HG02623 (cell line): ENCODE results near the gene P2RX6.
A peak's percentile ranks its signal among the peaks of the same experiment; 100 is the strongest.
"Not testable (repeated sequence)": the region's sequence is repeated elsewhere in the genome, so short reads cannot be mapped to it uniquely, and the experiment has no call there.

Experiments used
- ATAC-seq: cut with Tn5 transposase; IDR thresholded peaks from one replicate; pipeline ENCODE4 v1.9.1; 2021; ENCODE audit warnings: moderate library complexity; ENCODE audit not compliant: unreplicated experiment

Gene P2RX6

DNA sequence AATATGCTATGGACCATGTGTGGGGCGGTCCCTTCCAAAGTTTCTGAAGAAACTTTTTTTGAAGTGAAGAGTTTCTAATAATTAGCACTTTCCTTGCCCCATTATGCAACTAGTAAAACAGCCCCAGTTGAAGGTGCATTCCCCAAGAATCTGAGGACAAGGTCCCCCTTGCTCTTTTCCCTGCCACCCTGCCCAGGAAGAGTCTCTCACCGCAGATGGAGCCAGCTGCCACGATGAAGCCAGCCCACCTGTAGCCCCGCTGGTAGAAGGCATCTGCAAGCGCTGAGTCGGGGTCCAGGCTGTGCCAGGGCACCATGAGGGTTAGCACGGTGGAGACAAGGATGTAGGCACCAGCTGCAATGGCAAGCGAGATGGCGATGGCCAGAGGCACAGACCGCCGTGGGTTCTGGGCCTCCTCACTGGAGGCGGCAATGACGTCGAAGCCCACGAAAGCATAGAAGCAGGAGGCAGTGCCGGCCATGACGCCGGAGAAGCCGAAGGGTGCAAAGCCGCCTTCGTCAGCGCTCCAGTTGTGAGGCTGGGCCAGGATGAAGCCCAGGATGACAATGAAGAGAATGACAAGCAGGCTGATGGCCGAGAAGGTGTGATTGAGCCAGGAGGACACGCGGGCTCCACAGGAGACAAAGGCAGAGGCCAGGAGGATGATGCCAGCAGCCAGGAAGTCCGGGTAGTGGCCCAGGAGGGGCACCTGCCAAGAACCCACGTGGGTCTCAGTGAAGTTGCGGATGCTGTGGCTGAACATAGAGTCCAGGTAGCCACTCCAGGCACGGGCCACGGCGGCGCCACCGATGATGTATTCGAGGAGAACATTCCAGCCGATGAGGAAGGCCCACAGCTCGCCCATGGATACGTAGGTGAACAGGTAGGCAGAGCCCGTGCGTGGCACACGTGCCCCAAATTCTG lies 15.9 kb downstream of the P2RX6 start:
- ATAC-seq = no peak

DNA sequence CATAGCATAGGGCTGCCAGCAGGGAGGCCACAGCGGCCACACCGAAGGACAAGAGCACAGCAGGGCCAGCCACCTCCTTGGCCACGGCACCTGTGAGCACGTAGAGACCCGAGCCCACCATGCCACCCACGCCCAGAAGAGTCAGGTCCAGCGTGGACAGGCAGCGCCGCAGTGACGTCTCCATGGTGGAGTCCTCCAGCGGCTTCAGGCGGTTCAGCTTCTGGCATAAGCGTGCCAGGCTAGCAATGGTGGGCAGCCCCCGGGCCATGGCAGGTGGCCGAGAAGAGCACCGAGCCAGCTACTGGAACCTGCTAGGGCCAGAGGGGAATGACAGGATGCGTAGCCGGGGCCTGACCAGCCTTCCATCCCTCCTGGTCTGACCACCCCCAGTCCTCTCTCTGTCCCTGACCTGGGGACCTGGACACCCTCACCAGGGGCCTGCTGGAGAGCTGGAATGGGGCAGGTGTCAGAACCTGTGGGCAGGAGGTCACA lies 16.6 kb downstream of the P2RX6 start:
- ATAC-seq = no peak

DNA sequence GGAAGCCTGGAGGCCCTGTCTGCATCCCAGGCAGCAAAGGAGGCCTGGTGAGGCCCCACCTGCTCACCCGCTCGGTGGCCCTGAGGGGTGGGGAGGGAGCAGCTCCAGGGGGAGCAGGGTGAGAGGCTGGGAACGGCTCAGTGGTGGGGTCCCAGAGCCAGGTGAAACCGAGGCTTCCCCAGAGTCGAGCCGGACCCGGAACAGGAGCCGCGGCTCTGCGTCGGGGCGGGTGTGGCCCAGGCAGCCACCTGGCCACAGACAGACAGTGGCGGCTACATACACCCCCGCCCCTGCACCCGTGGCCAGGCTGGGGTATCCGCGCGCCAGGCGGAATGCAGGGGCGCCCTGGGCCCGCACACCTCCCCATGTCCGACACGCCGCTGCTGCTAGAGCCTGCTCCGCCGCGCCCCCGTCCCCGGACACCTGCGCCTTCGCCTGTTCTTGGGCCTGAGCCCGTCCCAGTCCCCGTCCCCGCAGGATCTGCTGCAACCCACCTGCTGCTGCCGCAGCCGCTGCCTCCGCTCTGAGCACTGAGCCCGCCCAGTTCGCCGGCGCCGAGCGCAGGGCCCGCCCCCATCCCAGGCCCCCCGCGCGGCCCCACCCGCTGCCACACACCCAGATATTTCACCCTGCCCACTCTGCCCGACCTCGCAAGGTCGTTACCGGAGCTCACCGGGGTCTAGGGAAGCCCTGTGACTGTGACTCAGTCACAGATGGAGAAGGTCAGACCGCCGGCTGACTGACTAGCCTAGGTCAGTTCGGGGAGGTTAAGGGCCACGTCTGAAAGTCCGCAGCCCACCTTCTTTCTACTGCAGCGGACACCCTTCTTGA lies 17.3 kb downstream of the P2RX6 start, which contains the start of gene SLC7A4:
Gene SLC7A4, minus strand, starts transcription at position 525 of the 831 bp plus-strand sequence. CDS start 749 bp downstream, outside the sequence.
- ATAC-seq = no peak

DNA sequence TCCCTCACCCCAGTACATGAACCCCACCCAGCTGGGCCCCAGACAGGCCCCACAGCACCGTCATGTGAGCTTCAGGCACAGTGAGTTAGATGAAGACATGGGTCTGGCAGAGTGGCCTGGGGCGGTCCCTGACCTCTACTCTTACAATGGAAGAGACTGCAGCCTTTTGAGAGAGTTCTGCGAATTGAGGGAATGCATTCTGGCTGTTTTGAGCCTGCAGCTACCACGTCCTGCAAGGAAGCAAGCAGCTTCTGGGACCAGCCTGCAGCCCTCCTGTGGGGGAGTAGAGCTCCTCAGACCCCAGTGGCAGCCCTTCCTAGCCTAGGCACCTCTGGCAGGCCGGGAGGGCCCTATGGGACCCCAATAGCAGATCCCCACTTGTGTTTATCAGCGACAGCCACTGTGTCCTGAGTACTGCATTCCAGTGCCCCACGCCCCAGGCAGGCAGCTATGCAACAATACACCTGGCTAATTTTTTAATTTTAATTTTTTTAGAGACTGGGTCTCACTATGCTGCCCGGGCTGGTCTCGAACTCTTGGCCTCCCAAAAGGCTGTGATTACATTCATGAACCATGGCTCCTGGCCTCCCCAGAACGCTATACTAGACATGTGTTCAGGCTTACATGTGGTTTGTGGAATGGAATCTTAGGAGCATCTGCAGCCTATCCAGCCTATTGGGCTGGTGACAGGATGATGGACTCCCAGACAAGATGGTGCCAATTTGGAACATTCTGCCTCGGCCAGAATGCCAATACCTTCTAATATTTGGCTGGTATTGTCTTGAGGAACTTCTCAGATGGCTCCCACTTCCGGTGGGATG lies 18.1 kb downstream of the P2RX6 start:
- no peak for ATAC-seq

DNA sequence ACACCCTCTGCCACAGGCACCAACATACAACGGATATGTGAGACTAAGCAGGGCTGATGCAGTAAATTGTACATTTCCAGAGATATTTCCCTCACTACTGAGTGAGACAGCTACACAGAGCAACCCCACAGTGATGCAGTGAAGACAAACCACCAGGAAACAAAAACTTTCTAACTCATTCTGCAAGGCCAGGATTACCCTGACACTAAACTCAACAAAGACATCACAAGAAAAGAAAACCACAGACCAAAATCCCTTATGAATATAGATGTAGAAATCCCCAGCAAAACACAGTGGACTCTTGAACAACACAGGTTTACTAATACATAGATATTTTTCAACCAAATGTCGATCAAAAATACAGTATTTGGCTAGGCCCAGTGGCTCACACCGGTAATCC lies 18.9 kb downstream of the P2RX6 start:
- no peak for ATAC-seq

DNA sequence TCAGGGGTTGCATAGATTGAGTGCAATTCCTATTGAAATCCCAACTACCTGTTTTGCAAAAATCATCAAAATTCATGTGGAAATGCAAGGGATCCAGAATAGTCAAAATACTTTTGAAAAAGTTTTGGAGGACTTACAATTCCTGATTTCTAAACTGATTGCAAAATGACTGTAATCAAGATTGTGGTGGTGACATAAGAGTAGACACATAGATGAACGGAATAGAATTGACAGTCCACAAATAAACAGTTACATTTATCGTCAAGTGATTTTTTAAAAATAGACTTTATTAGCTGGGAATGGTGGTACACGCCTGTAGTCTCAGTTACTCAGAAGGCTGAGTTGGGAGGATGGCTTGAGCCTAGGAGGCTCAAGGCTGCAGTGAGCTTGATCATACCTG lies 20.0 kb downstream of the P2RX6 start:
- ATAC-seq = no peak

DNA sequence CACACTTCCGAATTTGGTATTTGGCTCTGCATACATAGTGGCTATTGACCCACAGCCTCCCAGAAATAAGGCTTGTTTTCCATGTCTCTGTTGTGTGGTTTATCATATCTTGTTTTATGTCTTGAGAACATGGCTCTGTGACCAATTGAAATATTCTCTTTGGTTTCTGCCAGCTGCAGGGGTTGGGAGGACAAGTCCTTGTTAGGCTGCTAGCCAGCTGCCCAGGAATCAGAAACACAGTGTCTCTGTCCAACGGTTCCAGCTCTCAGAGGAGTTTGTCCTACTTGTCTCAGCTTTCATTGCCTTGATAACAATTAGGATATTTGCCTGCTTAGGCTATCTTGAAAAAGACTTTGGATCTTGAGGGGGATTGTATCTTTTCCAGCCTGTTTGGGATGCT lies 23.4 kb downstream of the P2RX6 start:
- ATAC-seq = no peak

DNA sequence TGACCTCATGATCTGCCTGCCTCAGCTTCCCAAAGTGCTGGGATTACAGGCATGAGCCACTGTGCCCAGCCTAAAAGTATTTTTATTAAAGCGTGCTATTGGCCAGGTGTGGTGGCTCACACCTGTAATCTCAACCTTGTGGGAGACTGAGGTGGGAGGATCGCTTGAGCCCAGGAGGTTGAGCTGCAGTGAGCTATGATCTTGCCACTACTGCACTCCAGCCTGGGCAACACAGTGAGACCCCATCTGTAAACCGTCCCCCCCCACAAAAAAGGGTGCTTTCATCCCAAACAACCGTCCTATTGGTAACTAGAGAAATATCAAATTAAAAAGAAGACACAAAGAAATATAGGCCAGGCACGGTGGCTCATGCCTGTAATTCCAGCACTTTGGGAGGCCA lies 24.2 kb downstream of the P2RX6 start:
- ATAC-seq = not testable (repeated sequence)

DNA sequence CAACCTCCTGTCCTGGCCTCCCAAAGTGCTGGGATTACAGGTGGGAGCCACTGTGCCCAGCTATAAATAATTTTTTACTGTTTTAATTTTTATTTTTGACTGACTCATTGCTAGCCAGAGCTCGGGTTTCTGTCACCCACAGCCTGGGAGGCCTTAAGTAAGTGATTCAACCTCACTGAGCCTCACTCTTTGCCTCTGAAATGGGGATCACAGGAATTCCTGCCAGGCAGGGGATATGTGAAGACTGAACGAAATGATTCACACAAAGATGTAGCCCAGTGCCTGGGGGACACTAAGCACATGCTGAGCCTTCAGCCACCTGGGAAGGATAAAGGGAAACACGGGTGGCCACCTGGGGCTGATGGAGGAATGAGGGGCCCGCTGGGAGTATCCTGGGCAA lies 27.0 kb downstream of the P2RX6 start:
- no peak for ATAC-seq

DNA sequence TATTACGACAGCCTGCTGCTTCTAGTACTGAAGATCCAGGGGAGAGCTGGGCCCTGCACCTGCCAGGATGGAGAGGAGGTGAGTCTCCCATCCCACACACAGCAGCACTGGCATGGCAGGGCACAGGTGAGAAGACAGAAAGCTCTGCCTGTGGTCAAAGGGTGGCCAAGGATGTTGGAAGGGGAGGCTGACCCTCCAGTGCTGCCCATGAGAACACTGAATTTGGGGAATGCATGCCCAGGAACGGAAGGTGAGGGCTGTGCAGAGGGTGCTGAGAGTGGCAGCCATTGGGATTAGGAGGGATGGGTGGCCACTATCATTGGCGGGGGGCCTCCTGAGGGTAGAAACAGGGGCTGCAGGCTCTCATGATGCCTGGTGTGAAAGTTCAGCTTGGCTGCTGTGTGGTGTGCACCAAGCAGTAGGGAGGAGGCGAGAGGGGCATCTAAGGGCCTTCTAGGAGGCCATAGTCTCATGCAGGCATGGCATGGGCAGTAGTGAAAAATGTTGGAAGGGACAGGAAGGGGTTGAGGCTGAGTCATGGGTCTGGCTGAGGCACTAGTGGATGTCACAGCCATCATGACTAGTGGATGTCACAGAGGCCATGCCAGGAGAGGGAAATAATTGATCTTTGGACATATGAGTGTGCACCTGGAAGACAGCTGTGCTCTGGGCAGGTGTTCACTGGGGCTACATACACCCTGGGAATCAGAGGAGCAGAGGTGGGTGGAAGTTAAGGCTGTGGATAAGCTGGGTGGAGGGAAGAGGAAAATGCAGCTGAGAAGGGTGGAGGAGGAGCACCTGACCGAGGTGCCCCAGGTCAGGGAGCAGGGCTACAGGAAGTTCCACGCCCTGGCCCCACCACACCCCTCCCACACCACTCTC lies 28.3 kb downstream of the P2RX6 start:
- no peak for ATAC-seq

DNA sequence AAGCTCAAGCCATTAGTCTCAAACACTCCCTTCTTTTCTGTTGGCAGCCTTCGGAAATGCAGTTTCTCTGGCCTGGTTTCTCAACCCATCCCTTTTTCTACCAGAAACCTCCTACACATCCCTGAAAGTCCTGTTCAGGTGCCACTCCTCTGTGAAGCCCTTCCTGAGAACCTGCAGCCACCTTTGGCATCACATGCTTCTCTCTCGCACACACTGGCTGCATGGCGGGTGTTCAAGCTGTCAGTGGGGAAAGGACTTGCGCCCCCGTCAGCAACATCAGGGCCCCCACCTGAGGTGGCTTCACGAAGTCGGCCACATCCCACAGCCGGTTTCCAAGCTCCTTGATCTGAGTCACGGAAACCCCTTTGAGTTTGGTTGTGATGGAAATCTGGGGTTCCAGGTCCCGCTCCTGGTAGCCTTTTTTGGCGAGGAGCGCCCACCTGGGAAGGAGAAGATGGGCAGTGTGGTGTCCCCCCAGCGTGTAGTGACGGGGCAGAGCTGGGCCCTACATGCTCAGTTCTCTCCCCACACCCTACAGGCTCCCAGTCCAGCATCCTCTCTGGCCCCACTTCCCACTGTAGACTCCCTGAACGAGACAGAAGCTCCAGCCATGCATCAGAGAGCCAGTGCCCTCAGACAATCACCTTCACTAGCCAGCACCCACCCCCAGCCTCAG lies 29.0 kb downstream of the P2RX6 start:
- ATAC-seq = no peak

DNA sequence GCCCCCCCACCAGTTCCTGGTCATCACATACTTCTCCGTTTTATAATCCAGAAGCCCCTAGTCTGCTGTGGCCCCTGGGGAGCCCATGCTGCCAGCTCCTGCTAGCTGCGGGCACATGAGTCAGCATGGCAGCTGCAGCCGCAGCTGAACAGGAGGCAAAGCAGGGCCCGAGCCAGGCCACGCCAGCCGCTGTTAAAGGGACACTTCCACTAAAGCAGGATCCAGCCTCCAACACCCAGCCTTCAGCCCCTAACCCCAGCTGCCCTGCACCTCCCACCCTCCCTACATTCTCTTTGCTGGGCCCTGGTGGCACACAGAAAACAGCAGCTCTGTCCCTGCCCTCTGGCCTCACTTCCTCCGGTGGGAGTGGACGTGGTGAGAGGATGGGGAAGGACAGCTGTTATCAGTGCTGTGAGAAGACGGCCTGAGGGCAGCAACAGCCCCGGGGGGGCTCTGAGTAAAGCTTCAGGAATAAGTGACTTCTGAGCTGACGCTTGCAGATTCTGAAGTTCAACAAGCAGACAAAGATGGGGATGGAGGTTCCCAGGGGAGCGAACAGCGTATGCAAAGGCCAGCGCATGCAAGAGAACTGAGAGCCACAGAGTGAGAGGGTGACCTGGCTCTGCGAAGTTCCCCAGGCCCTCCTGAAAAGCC lies 30.1 kb downstream of the P2RX6 start:
- ATAC-seq = no peak

DNA sequence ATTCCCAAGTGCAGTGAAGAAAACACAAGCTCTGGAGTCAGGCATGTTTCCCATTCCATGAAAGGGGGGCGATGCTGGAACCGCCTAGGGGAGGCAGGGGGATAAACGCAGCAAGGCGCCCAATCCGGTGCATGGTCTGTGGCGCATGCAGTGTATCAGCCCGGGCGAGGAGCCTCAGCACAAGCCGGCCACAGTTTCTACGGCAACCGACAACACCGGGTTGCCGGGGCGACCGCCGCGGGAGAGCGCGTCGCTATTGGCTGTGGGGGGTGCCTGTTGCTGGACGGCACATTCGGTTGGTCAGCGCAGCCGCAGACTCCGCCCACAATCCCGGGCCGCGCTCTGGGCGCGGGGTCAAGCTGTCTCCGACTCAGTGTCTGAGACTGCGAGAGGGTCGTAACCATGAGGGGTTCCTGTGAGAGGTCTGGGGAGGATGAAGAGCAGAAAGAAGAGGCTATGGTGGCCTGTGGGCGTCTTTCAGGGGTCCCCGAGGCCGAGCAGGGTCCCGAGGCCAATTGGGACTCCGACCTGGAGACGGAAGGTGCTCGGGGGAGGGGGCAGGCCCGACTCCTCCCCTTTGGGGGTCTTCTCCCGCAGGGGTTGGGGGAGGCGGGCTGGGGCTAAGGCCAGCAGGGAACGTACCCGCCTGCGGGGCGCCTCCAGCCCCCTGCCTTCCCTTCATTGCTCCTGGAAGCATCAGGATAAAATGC lies 30.8 kb downstream of the P2RX6 start, which contains the start of gene LRRC74B:
Gene LRRC74B, plus strand, starts transcription at position 362 of the 710 bp plus-strand sequence. Its CDS starts 41 bp downstream, at position 403.
- peak; percentile 85 for ATAC-seq

DNA sequence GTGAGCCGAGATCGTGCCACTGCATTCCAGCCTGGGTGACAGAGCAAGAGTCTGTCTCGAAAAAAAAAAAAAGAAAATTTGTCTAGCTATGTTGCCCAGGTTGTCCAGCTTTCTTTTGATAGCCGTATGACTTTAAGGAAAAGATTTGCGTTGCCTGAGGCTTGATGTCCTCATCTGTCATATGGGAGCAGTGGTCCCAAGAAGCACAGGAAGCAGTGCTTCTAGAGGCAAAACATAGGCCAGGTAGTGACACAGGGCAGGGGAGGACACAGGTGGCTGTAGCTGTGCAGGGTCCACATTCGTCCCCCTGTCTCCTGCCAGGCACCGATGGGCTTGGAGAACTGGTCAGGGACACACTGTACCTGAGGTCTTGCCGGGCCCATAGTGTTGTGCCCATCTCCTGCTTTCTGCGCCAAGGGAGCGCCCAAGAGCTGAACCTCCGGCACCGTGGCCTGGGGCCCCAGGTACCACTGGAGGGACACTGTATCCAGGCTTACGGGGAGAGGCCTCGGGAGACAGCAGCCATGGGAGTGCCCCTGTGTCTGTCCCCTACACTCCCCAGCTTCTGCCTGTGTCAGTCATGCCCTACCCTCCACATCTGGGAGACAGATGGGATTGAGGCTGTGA lies 32.2 kb downstream of the P2RX6 start:
- ATAC-seq = no peak

DNA sequence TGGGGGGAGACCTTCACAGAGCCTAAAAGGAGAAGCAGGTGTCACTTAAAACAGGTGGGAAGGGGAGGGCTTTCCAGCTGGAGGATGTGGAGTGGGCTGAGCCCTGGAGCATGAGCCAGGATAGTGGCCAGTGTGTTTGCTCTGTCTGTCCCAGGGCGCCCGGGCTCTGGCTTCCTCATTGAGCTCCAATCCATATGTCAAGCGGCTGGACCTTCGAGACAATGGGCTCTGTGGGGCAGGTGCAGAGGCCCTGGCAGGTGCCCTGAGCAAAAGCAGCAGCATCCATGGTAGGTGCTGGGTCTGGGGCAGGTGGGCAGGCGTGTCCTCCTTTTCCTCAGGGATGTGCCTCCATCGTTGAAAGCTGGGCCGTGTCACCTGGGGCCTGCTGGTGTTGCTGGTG lies 32.8 kb downstream of the P2RX6 start:
- no peak for ATAC-seq

DNA sequence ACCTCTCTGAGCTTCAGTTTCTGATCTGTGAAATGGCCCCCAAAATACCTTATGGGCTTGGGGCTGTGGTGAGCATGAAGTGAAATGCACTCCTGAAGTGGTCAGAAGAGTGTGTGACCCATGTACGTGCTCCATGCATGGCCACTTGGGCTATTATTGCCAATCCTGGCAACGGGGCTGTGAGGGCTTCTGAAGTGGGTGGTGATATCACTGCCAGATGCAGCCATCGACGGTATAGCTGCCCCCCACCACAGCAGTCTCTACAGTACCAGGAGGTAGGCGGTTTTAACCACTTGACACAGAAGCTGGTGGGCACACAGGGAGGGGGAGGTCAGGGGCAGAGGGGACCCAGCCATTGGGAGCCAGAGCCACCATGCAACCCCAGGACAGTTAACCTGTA lies 33.5 kb downstream of the P2RX6 start:
- ATAC-seq = not testable (repeated sequence)

DNA sequence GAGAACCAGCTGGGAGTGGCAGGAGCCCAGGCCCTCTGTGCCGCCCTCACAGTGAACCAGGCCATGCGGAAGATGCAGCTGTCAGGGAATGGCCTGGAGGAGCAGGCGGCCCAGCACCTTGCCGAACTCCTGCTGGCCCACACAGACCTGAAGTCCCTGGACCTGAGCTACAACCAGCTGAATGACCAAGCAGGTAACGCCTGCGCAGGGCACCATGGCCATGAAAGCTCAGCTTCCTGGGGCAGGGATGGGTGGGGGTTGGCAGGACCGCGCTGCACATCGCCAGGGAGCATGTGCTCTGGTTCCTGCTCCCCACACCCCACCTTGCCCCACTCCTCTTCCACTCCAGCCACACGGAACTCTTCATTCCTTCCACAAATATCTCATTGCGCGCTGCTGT lies 34.0 kb downstream of the P2RX6 start:
- not testable (repeated sequence) for ATAC-seq
